Stimulated activated CD4-positive, alpha-beta T cell treated with anti-CD3 and anti-CD28 coated beads, Interleukin-15, amount 100 ng/mL, for 24 hours (primary cell): ENCODE data around the gene HDAC10.

Experiments
- DNase-seq: peaks from one replicate; pipeline ENCODE4 v3.0.0-alpha.2; 2020

HDAC10 gene

DNA sequence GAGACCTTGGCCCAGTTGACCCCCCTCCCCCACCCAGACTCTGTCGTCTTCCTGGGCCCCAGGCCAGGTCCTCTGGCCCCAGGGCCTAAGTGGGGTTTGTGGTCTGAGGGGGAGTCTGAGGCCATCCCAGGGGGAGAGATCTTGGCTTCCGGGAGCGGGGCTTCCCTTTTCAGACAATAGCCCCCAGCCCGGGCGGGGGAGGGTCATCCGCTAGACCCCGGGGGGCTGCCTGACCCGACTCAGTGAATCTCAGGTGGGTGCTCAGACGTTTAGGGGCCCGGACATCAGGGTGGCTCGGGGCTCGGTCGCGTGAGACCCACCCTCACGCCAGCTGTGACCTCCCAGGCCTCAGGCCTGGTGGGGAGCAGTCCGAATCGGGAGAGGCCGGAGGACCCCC is 18.5 kb upstream of the HDAC10 start:
- no peak for DNase-seq

DNA sequence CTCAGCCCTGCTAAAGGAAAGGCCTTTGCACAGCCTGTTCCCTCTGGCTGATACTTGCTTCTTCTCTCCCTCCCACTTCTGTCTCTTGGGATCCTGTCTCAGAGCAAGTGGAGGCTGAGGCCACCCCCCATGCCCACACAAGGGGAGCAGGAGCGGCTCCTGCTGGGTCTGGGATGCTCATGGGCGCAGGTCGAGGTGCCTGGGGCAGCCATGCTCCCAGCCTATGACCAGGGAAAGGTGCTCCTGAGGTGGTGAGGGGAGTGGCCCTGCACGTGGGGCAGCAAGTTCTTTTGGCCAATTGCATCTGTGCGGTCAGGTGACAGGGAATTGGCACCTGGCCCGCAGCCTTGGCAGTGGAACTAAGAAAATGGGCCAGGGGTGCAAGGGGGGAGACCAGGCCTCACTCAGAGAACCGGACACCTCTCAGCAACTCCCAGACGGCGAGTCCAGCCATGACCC is 17.6 kb upstream of the HDAC10 start:
- DNase-seq = no peak

DNA sequence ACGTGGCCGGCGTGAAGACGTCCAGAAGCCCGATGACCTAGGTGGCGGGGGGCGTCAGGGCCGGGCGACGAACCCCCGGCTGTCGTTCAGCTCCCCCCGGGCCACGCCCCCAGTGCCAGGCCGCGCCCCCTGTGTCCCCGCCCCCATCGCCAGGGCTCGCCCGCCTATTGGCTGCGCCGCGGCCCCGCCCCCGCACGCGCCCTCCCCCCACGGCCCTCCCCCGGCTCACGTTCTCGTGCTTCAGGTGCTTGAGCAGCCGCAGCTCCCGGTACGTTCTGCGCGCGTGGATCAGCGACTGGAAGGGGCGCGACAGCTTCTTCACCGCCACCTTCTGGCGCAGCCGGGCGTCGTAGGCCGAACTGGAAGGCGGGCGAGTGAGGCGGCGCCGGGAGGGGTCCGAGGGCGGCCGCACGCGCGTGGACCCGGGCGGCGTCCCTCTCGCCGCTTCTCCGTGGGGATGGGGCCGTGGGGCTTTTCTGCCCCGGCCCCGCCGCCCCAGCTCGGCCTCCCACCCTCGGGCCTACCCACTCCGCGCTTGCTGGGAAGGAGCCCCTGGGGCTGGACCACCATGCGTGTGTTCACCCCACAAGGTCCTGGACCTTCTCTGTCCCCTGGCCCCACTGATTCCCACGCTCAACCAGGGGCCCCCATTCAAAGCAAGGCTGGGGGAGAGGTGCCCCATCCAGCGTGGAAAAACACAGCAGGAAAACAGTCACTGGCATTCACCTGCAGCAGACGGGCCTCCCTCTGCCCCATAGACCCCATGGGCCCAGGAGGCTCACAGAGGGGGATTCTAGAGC is 16.7 kb upstream of the HDAC10 start:
- DNase-seq = peak; percentile 69

DNA sequence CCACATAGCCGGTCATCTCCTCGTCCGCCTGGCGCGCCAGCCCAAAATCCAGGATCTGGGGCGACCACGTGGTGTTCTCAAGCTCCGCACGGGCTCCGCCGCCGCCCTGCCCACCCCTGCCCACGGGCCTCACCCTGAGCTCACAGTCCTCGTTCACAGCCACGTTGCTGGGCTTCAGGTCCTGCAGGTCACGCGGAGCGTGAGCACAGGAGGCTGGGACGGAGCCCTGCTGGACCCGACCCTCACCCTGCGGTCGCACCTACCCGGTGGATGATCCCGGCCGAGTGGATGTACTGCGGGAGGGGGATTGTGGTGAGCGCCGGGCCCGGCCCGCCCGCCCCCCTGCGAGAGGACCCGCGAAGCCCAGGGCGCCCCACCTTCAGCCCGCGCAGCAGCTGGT is 15.9 kb upstream of the HDAC10 start:
- no peak for DNase-seq

DNA sequence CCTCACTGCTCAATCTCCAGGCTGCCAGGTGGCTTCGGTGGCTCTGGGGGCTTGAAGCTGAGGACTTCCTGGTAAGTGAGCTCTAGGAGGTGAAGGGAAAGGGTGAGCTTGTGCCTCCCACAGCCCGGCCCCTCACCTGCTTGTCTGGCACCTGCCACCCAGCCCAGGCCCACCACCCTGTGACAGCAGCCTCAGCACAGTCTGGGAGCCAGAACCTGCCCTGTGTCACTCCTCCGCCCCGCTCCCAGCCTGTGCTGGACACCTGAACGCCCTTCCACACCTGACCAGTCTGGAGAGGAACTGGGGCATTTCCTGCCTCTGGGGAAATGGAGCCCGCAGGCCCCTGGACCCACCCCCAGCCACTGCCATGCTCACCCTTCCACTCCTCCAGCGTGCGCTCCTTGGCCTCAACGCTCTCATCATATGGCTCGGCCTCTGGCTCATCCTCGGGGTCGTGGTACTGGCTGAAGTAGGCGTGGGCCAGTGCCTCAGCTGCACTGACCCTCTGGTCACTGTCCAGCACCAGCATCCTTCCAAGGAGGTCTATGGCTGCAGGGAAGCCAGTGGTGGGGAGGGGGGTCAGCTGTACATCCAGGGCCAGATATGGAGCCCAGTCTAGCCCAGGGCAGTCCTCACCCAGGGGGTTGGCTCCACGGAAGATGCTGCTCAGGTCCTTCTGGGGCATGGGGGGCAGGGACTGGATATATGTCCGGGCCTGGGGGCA is 14.0 kb upstream of the HDAC10 start:
- no peak for DNase-seq

DNA sequence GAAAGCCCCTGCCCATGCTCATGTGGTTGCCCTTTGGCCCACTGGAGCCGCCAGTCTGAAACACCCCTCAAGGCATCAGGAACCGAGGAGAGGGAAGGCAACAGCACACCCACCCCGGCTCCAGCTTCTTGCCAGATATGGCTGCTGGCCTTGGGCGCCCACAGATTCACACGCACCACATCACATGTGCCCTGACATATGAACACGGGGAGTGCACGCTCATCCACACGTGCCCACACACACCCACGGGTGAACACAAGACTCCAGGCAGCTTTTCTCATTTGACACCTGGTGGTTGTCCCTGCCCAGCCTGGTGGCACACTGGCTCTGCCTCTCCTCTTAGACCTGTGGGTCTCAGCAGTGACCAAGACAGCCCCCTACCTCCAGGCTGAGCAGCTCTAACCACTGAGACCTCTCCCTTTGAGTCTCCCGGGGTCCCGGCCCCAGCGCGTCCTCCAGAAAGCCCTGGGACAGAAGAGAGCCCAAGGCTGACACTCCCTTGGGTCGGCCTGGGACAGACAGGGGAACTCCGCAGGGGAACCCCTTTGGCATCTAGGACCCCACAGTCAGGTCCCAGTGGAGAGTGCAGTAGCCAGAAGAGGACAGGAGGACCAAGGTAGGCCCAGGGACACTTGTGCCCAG is 13.2 kb upstream of the HDAC10 start:
- no peak for DNase-seq

DNA sequence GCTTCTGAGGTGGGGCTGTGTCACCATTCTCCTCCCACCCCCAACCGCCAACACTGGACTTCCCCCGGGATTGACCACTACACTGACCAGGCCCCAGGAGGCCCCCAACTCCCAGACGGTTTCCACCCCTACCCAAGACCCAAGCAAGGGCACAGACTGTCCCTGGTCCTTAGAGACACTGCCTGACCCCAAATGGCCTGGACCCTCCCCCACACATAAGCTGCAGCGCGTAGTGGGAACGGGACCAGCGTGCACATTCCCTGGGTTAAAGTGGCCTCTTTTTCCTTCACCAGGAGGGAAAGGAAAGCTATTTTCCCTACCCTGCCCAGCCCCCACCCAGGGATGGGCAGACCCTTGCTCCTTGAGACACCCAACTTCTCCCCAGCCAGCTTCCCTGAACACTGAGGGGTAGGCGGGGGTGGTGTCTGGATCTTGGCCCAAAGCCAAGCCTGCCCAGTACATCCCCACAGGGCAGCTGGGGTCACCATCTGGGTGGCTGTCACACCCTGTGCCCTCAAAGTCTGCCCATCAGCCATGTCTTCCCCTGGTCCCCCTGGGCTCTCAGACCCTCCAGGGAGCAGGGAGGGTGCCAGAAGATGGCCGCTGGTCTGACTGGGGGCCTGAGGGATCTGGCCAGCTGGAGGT is 12.0 kb upstream of the HDAC10 start:
- DNase-seq = no peak

DNA sequence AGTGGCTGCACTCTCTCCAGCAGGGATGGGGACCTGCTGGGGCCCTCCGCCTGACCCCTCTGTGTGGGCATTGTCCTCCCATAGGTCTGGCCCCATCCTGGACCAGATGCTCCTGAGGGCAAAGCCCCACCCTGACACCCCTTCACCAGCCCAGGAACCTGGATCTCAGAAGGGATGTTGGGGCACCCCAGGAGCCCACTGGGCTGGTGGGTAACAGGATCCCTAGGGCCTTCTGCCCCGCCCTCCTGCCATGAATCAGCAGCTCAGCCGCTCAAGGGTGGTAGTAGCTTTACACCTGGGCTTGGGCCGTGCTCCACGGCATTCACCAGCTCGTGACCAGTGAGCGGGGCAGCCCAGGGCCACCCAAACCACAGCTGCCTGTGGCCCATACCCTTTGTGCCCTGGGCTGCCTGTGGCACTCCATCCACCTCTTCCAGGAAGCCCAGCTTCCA is 11.4 kb upstream of the HDAC10 start:
- peak; percentile 38 for DNase-seq

DNA sequence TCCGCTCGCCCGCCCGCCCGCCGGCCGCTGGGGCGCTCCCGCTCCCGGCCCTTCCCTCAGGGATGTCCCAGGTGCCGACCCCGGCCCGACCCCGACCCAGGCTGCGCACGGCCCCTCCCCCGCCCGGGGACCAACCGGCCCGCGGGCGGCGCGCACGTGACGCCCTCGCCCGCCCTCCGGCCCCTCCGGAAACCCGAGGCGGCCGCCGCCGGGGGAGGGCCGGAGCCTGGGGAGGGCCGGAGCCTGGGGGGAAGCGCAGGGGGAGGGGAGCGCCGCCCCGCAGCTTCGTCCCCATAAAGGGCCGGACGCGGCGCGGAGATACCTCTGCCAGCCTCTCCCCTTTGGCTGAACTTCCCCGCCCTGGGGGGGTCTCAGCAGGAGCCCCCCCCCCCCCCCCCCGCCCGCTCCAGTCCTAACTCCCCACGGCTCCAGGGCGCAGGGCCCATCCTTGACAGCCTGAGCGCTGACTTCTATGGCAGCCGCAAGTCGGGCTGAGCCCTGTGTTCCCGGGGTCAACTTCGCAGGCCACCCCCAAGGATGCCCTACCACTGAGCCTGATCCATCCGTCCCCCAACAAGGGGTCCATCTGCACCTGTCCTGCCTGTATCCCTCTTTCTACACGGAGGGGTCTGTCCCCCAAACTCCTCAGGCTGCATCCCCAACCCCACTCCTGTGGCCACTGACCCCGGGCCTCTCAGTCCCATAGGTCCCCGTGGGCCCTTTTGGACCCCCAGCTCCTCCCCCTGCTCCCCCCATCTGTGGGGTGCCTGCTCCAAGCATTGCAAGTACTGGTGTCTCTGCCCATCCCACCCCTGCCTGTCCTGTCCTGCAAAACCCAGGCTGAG is 10.8 kb upstream of the HDAC10 start, which contains the start of gene MAPK12:
MAPK12 (minus strand) TSS at position 69 of the 845 bp plus-strand sequence. CDS start 174 bp downstream, outside the sequence.
- no peak for DNase-seq

DNA sequence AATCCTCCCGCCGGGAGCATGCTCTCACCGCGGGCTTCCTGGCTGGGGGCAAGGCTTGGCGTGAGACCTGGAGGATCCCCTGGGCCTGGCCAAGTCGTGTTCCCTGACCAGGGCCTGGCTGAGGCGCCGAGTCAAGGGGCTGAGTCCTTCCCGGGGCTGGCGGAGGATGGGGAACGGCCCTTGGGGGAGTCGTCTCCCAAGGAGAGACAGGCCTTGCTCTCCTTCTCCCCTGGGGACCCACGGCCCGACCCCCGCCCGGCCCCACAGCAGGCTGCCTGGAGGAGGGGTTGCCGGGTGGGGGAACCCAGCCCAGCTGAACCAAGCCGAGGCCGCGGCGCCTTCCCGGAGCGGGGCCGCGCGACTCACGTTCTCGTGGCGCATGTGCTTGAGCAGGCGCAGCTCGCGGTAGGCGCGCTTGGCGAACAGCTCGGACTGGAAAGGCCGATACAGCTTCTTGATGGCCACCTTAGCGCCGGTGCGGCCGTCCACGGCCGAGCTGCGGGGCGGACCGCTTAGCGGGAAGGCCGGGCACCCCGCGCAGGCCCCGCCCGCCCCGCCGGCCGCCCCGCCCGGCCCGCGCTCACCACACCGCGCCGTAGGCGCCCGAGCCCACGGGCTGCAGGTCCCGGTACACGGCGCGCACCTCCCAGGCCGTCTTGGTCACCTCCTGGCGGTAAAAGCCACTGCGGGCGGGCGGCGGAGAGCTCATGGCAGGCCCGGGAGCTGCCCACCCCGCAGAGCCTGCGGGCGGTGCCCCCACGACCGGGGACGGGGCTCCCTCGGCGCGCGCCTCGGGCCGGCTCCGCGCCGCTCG is 9.9 kb upstream of the HDAC10 start:
- peak; percentile 64 for DNase-seq

DNA sequence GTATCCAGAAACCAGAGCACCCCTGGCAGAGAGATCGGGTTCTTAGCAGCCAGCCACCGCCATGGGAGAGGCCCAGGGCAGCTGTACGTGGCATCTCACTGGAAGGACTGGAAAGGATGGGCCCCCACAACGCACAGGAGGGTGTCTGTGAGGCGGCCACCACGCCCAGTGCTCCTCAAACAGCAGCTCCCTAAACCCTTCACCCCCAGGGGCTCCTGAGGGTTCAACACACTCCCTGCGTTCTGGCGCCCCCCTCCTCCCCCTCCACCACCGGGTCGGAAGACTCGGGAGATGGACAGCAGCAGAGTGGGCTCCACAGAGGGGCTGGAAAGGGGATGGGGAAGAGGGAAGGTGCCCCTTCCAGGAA is 9.4 kb upstream of the HDAC10 start:
- no peak for DNase-seq

DNA sequence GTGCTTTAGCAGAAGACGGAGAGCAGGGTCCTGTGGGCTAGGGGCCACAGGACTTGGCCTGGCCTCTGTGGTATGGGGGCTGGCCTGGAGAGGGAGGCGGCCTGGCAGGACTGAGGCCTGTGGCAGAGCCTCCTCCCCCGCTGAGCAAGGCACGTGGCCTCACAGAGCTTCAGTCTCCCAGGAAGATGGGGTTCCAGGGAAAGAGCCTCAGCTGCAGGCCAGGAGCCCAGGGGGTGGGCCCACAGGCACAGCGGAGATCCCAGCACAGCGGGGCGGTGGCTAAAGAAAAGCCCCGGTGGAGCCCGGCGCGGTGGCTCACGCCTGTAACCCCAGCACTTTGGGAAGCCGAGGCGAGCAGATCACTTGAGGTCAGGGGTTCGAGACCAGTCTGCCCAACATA is 8.2 kb upstream of the HDAC10 start:
- DNase-seq = no peak

DNA sequence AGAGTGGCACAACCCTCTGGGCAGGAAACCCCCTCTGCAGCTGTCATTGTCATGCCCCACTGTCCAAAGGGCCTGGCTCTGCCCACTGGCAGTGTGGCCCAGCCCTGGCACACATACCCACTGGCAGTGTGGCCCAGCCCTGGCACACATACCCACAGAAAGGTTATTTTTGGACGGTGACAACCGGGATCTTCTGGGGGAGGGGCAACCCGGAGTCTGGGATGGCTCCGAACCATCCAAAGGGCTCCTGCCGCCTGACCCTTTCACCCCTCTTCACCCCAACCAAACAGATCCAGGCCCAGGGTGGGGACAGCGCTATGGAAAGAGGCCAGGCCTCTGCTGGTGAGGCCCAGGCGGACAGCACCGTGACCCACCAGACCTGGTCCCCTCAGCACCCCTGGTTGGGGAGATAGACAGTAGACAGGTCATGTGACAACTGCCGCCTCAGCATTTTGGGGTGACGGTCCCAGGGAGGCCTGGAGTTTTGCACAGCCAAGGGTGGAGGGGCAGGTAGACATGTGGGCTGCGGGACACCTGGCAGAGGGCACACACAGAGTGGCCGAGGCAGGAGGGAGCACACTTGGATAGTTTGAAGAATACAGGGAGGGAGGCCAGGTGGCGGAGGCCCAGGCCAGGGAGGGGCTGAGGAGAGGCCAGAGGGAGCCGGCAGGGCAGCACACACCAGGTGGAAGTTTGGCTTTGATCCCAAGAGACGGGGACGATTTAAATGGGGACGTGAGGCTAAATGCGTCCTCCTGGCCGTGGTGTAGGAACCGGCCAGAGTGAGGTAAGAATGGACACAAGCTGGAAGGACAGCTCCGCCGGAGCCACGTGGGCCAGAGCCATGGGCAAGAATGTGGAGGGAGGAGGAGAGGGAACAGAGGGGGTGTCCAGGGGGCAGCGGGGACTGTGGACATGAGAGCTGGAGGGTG is 7.6 kb upstream of the HDAC10 start:
- no peak for DNase-seq

DNA sequence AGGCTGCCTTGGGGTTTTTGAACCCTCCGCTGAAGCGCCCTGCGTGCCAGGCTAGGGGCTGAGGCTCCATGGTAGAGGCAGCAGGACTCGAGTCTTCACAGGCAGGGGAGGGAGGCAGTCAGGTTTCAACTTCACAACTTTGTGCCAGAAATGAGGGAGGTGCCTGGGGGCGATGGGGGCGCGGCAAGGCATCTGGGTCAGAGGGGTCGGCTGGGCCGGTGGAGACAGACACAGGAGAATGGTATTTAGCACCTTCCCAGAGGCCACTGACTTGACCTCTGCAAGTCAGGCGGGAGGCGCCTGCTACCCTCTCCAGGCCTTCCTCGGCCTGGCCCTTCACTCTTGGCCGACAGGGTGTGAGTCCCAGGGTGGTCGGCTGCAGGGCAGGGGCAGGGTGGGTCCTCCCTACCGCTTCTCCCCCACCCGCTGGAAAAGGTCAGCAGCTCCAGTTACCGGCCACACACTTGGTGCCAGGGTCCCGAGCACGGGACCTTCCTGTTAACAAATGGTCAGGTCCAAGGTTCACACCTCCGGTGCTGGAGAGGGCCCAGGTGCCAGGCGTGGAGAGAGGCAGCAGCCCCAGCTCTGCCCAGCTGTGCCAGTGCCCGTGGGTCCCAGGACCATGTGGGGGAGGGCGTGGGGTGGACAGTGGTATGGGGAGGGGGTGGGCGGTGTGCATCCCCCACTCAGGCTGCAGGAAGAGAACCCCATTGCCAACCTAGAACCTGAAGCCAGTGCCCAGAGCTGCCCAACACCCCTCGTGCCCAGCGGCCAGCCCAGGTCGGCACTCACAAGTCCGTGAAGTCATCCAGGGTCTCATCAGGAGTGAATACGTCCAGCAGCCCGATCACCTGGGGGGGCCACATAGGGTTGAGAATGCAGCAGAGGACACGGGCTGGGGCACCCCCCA is 6.6 kb upstream of the HDAC10 start:
- DNase-seq = no peak

DNA sequence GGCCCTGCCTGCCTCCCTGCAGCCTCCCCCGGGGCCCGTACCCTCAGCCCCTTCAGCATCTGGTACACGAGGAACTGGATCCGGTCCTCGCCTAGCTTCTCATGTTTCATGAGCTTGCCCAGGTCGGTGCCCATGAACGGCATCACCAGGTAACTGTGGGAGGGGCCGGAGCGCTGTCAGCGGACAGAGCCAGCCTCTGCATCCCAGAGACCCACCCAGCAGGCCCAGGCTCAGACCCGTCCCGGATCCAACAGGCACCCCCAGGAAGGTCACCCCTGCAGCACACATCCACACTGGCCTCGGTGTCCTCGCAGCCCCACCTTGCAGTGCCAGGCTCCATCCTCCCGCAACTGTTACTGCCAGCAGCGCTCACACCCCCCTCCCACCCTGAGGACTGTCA is 6.0 kb upstream of the HDAC10 start:
- DNase-seq = no peak

DNA sequence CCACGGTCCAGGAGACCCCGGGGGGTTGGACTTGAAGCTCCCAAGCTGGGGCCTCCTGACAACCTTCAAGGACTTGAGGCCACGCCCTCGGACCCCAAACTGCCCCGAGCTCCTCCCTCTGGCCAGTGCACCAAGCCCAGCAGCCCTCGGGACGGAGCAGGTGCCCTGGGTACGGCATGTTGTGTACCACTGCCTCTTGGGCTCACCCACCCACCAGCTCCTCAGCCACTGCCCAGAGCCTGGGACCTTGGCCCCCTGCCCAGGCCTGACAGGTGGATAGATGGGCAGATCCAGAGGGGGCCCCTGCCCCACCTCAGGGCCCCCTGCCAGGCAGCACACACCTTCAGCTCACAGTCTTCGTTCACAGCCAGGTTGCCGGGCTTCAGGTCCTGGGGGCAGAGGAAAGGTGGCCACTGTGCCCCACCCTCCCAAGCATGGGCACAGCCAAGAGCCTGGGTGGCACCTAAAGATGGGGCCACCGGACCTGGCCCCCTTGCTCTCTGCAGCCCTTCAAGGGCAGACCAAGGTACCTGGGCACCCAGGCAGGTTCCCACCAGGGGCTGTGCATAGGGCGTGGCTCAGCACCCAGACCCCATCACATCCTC is 5.3 kb upstream of the HDAC10 start:
- DNase-seq = no peak

DNA sequence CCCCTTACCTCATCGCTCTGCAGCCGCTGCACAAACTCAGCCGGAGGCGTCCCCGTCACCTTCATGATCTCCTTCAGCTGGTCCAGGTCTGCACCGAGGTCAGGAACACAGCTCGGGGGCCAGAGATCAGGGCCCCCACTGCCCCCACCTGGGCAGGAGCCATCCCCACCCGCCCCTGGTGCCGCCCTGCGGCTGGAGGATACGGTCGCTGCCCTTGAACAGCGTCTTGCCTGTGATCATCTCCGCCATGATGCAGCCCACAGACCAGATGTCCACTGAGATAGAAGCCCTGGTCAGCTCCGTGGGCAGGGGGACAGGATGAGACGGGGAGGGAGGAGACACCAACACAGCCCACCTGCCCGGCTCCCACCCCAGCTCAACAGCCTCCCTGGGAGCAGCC is 4.5 kb upstream of the HDAC10 start:
- DNase-seq = no peak

DNA sequence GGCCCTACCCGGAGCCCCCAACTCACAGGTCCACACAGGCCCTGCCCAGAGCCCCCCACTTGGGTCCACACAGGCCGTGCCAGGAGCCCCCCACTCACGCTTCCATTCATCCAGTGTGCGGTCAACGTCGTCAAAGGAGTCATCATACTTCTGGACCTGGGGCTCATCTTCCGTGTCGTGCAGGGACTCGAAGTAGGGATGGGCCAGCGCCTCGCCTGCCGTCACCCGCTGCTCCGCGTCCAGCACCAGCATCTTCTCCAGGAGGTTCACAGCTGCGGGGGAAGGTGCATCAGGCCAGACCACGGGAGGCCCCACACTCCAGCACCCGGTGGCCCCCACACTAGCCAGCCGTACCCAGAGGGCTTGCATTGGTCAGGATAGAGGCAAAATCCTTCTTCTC is 4.0 kb upstream of the HDAC10 start:
- no peak for DNase-seq

DNA sequence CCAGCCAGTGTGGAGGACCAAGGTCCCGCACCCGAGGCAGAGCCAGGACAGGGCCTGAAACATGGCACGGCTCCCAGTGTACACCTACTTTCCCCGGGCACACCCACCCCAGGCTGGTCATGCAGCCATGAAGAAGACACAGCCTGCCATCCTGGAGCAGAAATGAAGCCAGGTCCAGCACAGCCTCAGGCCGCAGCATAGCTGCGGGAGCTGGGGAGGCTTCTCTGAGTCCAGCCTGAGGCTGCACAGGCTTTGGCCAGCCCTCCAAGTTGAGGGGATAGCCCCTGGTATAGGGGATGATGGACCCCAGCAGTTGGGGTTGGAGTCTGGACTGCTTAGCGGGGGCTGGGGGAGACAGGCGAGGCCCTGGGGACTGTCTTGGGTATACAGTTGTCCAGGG is 2.9 kb upstream of the HDAC10 start:
- DNase-seq = no peak
